NCI-H2171 (cell line): ENCODE data around the gene REXO1.
A peak's percentile ranks its signal among the peaks of the same experiment; 100 is the strongest.

ENCODE experiments used
- DNase-seq: peaks from one replicate; lab custom pipeline; 2025; lab: John Stamatoyannopoulos, UW

REXO1 gene

GRCh38 chr19:1828279-1829238, 19.7 kb downstream of the REXO1 start:
- DNase-seq: no peak

GRCh38 chr19:1827566-1828278, 20.6 kb downstream of the REXO1 start:
- no peak for DNase-seq

GRCh38 chr19:1826557-1827521, 21.4 kb downstream of the REXO1 start:
- DNase-seq: no peak

- peak; percentile 32 for DNase-seq
Measured at GRCh38 chr19:1825909-1826556, 22.2 kb downstream of the REXO1 start.

- DNase-seq: no peak
Measured at GRCh38 chr19:1824252-1824622, 24.0 kb downstream of the REXO1 start.

- no peak for DNase-seq
Measured at GRCh38 chr19:1823539-1824251, 24.6 kb downstream of the REXO1 start.

- DNase-seq: no peak
Measured at GRCh38 chr19:1823020-1823419, 25.3 kb downstream of the REXO1 start.

- peak; percentile 43 for DNase-seq
Measured at GRCh38 chr19:1822210-1822609, 26.1 kb downstream of the REXO1 start.

GRCh38 chr19:1819341-1820255, 28.7 kb downstream of the REXO1 start:
- DNase-seq: no peak

- DNase-seq: no peak
Measured at GRCh38 chr19:1818549-1819195, 29.6 kb downstream of the REXO1 start.

- no peak for DNase-seq
Measured at GRCh38 chr19:1817553-1818179, 30.6 kb downstream of the REXO1 start.

- DNase-seq: no peak
Measured at GRCh38 chr19:1816530-1817298, 31.6 kb downstream of the REXO1 start.

GRCh38 chr19:1815605-1816529, 32.4 kb downstream of the REXO1 start:
- DNase-seq: no peak

- no peak for DNase-seq
Measured at GRCh38 chr19:1814833-1815604, 33.3 kb downstream of the REXO1 start.

- DNase-seq: no peak
Measured at GRCh38 chr19:1814391-1814790, 33.9 kb downstream of the REXO1 start.
